Measurements from ENCODE around the gene CLEC14A.

Gene CLEC14A

DNA sequence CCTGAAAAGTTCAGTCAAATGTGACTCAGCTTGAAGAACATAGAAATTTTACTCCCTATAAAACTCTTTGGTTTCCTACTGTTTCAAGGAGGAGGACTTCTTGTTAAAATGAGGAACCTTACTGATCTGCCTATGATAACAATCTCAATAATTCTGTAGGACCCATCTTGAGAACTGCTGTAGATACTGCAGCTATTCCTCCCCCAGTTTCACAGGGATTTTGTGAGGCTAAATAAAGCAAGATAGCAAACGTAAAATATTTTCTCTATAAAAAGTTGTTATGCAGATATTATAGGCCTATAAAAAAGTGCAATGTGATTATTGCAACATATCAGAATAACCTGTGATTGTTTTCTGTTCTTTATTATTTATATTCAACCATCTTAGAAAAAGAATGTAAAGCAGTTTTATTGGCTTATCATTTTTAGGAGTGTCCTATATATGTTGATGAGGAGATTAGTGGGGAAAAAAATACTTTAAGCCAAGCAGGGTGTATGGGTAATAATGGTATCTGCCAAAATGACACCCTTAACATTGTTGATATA lies 12.1 kb downstream of the CLEC14A start:
- DNase-seq, result no peak

- no peak for DNase-seq
Measured at GRCh38 chr14:38238878-38239277, 17.0 kb downstream of the CLEC14A start.

- no peak for DNase-seq
Measured at GRCh38 chr14:38238332-38238731, 17.6 kb downstream of the CLEC14A start.

DNA sequence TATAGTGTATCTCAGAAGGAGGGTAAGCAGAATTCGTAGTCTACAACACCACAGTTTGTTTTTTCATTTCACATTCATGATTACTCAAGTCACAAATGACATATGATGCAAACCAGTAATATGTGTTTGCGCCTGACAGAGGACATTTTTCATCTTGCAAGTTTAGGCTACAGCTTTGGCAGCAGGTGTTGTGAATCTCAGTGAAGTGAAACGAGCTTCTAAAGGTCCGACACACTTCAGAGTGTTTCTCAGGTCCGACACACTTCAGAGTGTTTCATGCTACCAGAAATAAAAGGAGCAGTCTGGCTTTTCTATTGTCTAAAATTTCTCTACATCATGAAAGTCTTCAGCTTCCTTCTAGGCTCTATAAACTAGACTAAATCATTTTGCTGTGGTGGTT lies 22.7 kb downstream of the CLEC14A start:
- no peak for DNase-seq

GRCh38 chr14:38226366-38226765 lies 29.5 kb downstream of the CLEC14A start:
- DNase-seq, result no peak

GRCh38 chr14:38225946-38226345 lies 29.9 kb downstream of the CLEC14A start:
- no peak for DNase-seq

GRCh38 chr14:38224338-38224737 lies 31.6 kb downstream of the CLEC14A start:
- DNase-seq, result no peak

- DNase-seq, result no peak
Measured at GRCh38 chr14:38221077-38221476, 34.8 kb downstream of the CLEC14A start.

GRCh38 chr14:38217553-38217952 lies 38.3 kb downstream of the CLEC14A start:
- DNase-seq, result no peak

- DNase-seq, result no peak
Measured at GRCh38 chr14:38213001-38213400, 42.9 kb downstream of the CLEC14A start.

GRCh38 chr14:38212111-38212510 lies 43.8 kb downstream of the CLEC14A start:
- DNase-seq, result no peak

DNA sequence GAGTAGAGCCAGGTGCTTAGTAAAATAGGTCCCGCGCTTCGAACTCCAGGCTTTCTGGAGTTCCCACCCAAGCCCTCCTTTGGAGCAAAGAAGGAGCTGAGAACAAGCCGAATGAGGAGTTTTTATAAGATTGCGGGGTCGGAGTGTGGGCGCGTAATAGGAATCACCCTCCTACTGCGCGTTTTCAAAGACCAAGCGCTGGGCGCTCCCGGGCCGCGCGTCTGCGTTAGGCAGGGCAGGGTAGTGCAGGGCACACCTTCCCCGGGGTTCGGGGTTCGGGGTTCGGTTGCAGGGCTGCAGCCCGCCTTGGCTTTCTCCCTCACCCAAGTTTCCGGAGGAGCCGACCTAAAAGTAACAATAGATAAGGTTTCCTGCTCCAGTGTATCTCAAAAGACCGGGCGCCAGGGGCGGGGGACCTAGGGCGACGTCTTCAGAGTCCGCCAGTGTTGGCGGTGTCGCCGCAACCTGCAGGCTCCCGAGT lies 44.6 kb downstream of the CLEC14A start:
- no peak for DNase-seq

DNA sequence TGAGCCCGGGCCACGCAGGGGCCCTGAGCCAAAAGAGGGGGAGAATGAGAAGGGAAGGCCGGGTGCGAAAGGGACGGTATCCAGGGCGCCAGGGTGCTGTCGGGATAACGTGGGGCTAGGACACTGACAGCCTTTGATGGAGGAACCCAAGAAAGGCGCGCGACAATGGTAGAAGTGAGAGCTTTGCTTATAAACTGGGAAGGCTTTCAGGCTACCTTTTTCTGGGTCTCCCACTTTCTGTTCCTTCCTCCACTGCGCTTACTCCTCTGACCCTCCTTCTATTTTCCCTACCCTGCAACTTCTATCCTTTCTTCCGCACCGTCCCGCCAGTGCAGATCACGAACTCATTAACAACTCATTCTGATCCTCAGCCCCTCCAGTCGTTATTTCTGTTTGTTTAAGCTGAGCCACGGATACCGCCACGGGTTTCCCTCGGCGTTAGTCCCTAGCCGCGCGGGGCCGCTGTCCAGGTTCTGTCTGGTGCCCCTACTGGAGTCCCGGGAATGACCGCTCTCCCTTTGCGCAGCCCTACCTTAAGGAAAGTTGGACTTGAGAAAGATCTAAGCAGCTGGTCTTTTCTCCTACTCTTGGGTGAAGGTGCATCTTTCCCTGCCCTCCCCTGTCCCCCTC lies 45.2 kb downstream of the CLEC14A start:
- no peak for DNase-seq

DNA sequence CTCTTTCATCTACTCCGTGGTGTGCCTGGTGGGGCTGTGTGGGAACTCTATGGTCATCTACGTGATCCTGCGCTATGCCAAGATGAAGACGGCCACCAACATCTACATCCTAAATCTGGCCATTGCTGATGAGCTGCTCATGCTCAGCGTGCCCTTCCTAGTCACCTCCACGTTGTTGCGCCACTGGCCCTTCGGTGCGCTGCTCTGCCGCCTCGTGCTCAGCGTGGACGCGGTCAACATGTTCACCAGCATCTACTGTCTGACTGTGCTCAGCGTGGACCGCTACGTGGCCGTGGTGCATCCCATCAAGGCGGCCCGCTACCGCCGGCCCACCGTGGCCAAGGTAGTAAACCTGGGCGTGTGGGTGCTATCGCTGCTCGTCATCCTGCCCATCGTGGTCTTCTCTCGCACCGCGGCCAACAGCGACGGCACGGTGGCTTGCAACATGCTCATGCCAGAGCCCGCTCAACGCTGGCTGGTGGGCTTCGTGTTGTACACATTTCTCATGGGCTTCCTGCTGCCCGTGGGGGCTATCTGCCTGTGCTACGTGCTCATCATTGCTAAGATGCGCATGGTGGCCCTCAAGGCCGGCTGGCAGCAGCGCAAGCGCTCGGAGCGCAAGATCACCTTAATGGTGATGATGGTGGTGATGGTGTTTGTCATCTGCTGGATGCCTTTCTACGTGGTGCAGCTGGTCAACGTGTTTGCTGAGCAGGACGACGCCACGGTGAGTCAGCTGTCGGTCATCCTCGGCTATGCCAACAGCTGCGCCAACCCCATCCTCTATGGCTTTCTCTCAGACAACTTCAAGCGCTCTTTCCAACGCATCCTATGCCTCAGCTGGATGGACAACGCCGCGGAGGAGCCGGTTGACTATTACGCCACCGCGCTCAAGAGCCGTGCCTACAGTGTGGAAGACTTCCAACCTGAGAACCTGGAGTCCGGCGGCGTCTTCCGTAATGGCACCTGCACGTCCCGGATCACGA lies 46.0 kb downstream of the CLEC14A start:
- no peak for DNase-seq

GRCh38 chr14:38208618-38209562 lies 47.0 kb downstream of the CLEC14A start:
- no peak for DNase-seq

DNA sequence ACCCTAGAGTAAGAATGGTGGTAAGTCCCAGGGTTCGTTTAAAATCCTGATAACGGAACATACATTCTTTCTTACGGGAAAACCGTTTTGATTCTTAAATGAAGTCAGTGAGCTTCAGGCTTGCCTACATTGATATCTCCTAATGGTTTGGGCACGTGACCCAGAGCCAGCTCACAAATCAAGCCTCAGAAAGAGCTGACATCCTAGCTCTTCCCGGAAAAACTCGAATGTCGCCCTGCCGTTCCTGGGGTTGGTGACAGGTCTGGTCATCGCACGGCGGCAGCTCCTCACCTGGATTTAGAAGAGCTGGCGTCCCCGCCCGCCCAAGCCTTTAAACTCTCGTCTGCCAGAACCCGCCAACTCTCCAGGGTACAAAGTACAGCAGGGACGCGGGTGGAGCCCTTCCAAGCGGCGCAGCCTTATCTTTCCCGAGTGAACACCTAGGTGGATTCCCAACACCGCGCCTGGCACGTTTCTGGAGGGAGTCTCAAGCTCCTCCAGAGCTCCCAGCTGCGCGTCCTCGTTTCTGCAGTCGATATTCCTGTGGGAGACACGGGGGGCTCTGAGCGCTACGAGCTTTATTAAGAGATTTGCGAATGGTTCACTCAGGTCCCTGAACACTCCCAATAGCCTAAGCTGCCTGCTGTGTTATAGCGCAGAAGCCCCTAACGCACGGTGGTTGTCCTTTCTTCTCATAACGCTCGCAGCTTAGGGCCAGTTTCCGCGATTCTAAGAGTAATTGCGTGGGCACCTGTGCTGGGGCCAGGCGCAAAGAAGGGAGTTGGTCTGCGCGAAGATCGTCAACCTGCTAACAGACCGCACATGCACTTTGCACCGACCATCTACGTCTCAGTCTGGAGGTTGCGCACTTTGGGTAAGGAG lies 47.9 kb downstream of the CLEC14A start, which contains the start of gene SSTR1:
Gene SSTR1 (plus strand): TSS at position 169 of the 882 bp plus-strand sequence. CDS start 1,486 bp downstream, outside the sequence.
- DNase-seq, result no peak

- no peak for DNase-seq
Measured at GRCh38 chr14:38207377-38207735, 48.5 kb downstream of the CLEC14A start.

GRCh38 chr14:38206689-38207376 lies 49.1 kb downstream of the CLEC14A start:
- no peak for DNase-seq

- DNase-seq, result no peak
Measured at GRCh38 chr14:38205949-38206665, 49.8 kb downstream of the CLEC14A start.
